ENCODE measurements around the gene MCRIP2.
A peak's percentile ranks its signal among the peaks of the same experiment; 100 is the strongest.
"Not testable (repeated sequence)": the region's sequence is repeated elsewhere in the genome, so short reads cannot be mapped to it uniquely, and the experiment has no call there.

The MCRIP2 gene

DNA sequence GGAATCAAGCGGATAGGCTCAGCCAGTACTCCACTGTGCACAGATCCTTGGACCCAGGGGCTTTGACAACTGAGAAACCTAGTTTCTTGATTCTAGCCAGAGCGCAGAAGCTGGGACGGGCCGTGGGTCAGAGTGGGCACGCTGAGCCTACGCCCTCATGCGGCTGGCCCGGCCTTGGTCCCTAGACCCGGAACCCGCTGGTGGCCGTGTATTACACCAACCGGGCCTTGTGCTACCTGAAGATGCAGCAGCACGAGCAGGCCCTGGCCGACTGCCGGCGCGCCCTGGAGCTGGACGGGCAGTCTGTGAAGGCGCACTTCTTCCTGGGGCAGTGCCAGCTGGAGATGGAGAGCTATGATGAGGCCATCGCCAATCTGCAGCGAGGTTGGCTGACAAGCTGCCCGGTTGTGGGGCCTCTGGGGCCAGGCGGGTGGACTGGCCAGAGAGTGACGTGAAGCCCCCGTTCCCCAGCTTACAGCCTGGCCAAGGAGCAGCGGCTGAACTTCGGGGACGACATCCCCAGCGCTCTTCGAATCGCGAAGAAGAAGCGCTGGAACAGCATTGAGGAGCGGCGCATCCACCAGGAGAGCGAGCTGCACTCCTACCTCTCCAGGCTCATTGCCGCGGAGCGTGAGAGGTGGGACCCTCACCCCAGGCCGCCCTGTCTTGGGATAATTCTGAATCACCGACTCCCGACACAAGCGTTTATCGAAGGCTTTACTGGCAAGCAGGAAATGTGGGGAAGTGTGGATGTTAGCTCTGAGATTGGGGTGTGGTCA, 39.5 kb downstream of the MCRIP2 start:
- DNase-seq (ENCODE audit: low read depth), result no peak

- DNase-seq (ENCODE audit: low read depth), result no peak
These were observed 40.3 kb downstream of the MCRIP2 start for GRCh38 chr16:681746-682427.

GRCh38 chr16:682493-683395, 41.1 kb downstream of the MCRIP2 start:
- no peak for DNase-seq (ENCODE audit: low read depth)

DNA sequence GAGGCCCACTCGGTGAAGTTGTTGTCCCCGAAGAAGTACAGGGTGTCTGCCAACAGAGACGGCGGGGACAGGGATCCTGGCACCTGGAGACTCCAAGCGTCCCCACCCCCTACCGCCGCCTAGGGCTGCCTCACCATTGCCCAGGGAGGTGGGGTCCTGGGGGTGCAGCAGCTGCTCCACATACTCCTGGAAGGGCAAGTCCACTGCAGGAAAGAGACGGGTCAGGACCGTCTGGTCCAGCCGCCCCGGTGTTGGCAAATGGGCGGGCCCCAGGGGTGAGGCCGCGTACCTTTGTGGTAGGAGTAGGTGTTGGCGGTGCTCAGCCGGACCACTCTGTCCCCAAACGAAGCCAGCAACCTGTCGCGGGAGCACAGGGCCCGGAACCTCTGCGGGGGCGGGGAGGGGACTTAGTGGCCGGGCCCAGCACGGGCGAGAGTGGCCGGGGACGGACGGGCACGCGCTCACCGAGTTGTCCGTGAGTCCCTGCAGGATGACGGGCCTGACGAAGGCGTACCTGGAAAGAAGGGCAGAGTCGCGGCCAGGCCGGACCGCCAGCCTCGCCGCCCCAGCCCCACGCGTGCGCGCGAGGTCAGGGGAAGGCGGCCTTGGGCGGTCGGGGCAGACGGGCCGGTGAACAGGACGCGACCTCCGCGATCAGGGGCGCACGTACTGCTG, 41.9 kb downstream of the MCRIP2 start:
- no peak for DNase-seq (ENCODE audit: low read depth)

- peak; percentile 63 for DNase-seq (ENCODE audit: low read depth)
These were observed 42.6 kb downstream of the MCRIP2 start, which contains the start of gene JMJD8 for GRCh38 chr16:684071-684794. JMJD8 (minus strand) TSS chr16:684334; CDS start chr16:684319, 15 bp downstream.

GRCh38 chr16:684961-685696, 43.5 kb downstream of the MCRIP2 start:
- DNase-seq (ENCODE audit: low read depth), result no peak

GRCh38 chr16:685967-686366, 44.3 kb downstream of the MCRIP2 start:
- no peak for DNase-seq (ENCODE audit: low read depth)

DNA sequence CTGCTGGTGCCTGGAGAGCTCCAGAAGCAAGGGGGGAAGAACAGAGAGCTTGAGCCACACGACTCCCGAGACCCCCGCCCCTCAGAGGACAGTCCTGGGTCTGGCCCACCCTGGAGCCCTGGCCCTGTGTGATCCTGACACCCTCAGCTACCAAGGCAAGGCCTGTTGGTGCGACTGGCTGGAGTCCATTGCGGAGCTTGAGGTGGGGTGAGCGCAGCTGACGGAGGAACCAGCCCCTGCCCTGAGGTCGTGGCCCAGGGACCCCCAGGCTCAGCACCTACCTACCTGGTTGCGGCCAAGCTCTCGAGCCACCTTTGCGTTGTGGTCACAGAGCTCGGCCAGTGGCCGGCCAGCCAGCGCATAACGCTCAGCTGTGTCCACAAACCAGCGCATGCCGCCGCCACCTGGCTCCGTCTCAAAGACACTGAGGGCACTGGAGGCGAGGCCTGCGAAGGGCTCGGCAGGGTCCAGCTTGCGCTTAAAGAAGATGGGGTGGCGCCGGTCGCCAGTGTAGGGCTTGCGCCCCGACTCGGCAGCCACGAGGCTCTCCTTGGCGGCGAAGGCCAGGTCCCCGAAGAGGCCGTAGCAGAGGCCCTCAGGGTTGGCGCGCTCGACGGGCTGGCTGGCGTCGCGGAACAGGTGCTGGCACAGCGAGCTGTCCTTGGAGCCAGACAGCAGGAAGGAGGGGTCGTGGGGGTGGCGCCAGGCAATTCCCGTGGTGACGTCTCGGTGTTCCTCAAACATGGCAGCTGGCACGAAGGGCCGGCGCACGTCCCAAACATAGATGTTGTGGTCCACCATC, 45.0 kb downstream of the MCRIP2 start:
- DNase-seq (ENCODE audit: low read depth), result no peak

DNA sequence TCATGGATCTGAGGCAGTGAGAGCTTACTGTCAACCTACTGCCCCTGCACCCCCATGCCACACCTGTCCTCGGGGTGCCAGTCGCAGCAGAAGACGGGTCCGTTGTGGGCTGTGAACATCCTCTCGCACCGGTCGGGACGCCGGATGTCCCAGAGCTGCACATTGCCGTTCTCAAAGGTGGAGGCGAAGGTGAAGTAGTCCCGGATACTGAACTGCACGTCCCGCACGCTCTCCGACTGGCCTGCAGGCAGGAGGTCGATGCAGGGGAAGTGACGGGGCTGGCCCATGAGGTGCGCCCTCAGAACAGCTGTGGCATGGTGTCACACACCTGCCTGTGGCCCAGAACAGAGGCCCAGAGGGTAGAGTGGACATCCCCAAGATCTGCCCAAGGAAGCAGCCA, 45.9 kb downstream of the MCRIP2 start:
- DNase-seq (ENCODE audit: low read depth), result no peak

- DNase-seq (ENCODE audit: low read depth), result no peak
These were observed 47.7 kb downstream of the MCRIP2 start for GRCh38 chr16:689175-689897.

DNA sequence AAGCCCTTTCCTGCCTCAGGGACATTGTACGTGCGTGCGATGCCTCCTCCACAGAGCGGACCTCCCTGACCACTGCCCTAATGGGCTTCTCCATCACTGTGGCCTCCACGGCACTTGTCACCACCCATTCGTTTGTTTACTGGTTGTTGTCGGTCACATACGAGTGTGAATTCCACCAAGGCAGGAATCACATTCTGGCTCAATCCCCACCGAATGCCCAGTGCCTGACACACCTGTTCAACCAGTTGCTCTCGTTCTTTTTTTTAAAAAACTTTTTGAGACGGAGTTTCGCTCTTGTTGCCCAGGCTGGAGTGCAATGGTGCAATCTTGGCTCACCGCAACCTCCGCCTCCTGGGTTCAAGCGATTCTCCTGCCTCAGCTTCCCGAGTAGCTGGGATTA, 49.6 kb downstream of the MCRIP2 start:
- DNase-seq (ENCODE audit: low read depth), result not testable (repeated sequence)

DNA sequence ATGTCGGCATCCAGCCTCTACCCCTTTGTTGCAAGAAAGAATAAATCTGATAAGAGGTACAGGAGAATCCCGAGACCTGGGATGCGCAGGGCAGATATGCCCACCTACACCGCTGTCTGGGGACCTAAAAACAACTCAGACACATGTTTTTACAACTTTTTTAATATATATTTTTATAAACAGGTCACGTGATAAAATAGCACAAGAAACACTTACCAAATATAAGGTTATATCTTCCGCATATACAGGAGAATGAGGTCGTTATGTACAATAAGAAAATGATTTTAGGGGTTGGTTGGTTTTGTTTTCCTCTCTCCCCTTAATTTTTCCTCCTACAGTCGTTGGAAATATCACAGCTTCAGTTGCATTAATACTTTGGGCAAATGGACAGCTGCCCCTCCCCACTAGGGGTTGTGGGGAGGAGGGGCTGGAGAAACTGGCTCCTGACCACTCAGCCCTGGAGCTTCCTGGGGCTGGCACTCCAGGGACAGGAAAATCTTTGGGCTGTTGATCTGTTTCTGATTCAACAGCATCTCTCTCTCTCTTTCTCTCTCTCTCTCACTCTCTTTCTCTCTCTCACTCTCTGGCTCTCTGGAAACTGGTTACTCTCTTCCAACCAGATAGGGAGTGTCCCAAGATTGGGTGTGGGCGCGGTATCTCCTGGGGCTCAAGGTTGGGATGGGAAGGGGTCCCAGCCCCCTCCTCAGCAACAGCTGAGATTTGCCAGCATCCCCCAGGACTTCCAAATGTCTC, 50.9 kb downstream of the MCRIP2 start:
- DNase-seq (ENCODE audit: low read depth), result no peak

DNA sequence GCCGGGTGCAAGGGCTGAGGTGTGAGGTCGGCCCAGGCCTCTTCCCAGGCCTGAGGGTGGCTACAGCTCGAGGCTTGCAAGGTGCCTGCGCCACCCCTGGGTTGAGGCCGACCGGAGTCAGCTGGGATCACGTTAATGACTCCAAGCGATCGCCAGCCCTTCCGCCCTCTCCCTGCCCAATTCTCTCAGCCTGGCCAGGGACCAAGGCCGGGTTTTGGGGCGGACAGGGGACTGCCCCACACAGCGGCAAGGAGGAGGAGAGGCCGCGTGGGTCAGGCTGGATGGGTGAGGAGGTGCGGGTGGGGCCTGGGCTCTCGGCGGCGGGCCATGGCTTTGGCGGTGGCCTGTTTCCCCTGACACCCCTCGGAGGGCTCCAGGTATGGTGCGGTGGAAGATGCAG, 51.7 kb downstream of the MCRIP2 start:
- no peak for DNase-seq (ENCODE audit: low read depth)

GRCh38 chr16:693766-694165, 52.1 kb downstream of the MCRIP2 start:
- no peak for DNase-seq (ENCODE audit: low read depth)

GRCh38 chr16:694187-694862, 52.7 kb downstream of the MCRIP2 start:
- DNase-seq (ENCODE audit: low read depth), result no peak

- no peak for DNase-seq (ENCODE audit: low read depth)
These were observed 53.3 kb downstream of the MCRIP2 start for GRCh38 chr16:694863-695354.

DNA sequence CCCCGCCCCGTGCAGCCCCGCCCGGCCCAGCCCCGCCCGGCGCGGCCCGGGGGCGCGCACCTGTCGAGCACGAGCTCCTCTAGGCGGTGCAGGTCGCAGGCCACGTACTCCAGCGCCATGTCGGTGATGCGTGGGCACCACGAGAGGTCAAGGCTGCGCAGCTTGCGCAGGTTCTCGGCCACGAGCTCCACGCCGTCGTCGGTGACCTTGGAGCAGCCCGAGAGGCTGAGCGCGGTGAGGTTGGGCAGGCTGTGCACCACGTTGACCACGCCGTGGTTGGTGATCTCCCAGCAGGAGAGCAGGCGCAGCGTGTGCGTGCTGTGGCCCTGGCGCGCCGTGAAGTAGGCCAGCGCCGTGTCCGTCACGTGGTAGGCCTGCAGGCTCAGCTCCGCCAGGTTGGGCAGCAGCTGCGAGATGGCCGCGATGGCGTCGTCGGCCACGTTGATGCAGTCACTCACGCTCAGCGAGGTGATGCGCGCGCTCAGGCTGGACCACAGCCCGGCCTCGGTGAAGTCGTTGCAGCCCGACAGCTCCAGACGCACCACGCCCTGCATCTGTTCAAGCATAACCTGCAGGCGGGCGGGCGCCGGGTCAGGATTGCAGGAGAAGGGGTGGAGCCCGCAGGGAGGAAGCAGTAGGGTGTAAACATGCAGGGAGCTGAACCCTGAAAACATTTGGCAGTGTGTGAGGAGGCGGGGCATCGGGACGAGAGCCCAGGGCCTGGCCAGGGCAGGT, 53.9 kb downstream of the MCRIP2 start:
- DNase-seq (ENCODE audit: low read depth), result no peak

All from non-pigmented ciliary epithelial cell (primary cell).